H9 (cell line): ENCODE measurements around the gene ATP5MC3. TPM values are rescaled to one million over a fixed set of nuclear protein-coding genes. Genes with fewer than 3 reads are reported as not detected.

Source experiments
- DNase-seq: peaks from one replicate; pipeline ENCODE4 v3.0.0-alpha.2; 2017
- H2AFZ ChIP-seq: one replicate; pipeline ENCODE4 v1.6.1; 2013; ENCODE audit warnings: mild to moderate bottlenecking, low read length, control low read depth, moderate library complexity
- H2AK5ac ChIP-seq: 2 replicates; pipeline ENCODE4 v1.6.1; 2013; ENCODE audit warnings: low read length, control low read depth, mixed read lengths; ENCODE audit not compliant: insufficient read length
- H2BK120ac ChIP-seq: one replicate; pipeline ENCODE4 v1.6.1; 2013; ENCODE audit warnings: low read depth, mild to moderate bottlenecking, low read length, control low read depth, inconsistent platforms; ENCODE audit not compliant: poor library complexity, severe bottlenecking
- H2BK12ac ChIP-seq: 2 replicates; pipeline ENCODE4 v1.6.1; 2013; ENCODE audit warnings: low read length, control low read depth, mixed read lengths, low read depth; ENCODE audit not compliant: insufficient read length
- H2BK15ac ChIP-seq: 2 replicates; pipeline ENCODE4 v1.6.1; 2013; ENCODE audit warnings: low read depth, low read length, control low read depth
- H2BK20ac ChIP-seq: one replicate; pipeline ENCODE4 v1.6.1; 2013; ENCODE audit warnings: low read depth, mild to moderate bottlenecking, low read length, control low read depth, inconsistent platforms; ENCODE audit not compliant: poor library complexity, severe bottlenecking
- H2BK5ac ChIP-seq: 2 replicates; pipeline ENCODE4 v1.6.1; 2013; ENCODE audit warnings: low read length, control low read depth, mixed read lengths; ENCODE audit not compliant: insufficient read length
- H3K14ac ChIP-seq: 2 replicates; pipeline ENCODE4 v1.6.1; 2013; ENCODE audit warnings: low read length, control low read depth; ENCODE audit not compliant: insufficient read depth
- H3K18ac ChIP-seq: 2 replicates; pipeline ENCODE4 v1.6.1; 2013; ENCODE audit warnings: low read depth, mild to moderate bottlenecking, mixed read lengths, low read length, control low read depth; ENCODE audit not compliant: insufficient read length
- H3K23ac ChIP-seq: 2 replicates; pipeline ENCODE4 v1.6.1; 2013; ENCODE audit warnings: low read length, control low read depth, mixed read lengths, low read depth; ENCODE audit not compliant: insufficient read length
- H3K23me2 ChIP-seq: 2 replicates; pipeline ENCODE4 v1.6.1; 2013; ENCODE audit warnings: low read depth, mild to moderate bottlenecking, mixed read lengths, low read length, control low read depth; ENCODE audit not compliant: insufficient read length, poor library complexity, severe bottlenecking
- H3K27ac ChIP-seq: 2 replicates; pipeline ENCODE4 v1.5.1; 2013; ENCODE audit warnings: low read length, control low read depth, mixed read lengths, low read depth; ENCODE audit not compliant: insufficient read length
- H3K27me3 ChIP-seq: 2 replicates; pipeline ENCODE4 v1.6.1; 2013; ENCODE audit warnings: low read length, control low read depth, inconsistent platforms; ENCODE audit not compliant: insufficient read depth
- H3K4ac ChIP-seq: 2 replicates; pipeline ENCODE4 v1.6.1; 2013; ENCODE audit warnings: low read depth, mild to moderate bottlenecking, control low read depth, inconsistent platforms, low read length, moderate library complexity
- H3K4me1 ChIP-seq: 2 replicates; pipeline ENCODE4 v1.6.1; 2013; ENCODE audit warnings: low read length, control low read depth, inconsistent platforms; ENCODE audit not compliant: insufficient read depth
- H3K4me2 ChIP-seq: 2 replicates; pipeline ENCODE4 v1.6.1; 2013; ENCODE audit warnings: low read length, control low read depth, mixed read lengths; ENCODE audit not compliant: insufficient read length, insufficient read depth
- H3K56ac ChIP-seq: 2 replicates; pipeline ENCODE4 v1.6.1; 2013; ENCODE audit warnings: low read depth, mild to moderate bottlenecking, mixed read lengths, low read length, control low read depth; ENCODE audit not compliant: insufficient read length
- H3K79me1 ChIP-seq: 2 replicates; pipeline ENCODE4 v1.6.1; 2013; ENCODE audit warnings: low read depth, mild to moderate bottlenecking, moderate library complexity, low read length, control low read depth, inconsistent platforms; ENCODE audit not compliant: insufficient read depth, poor library complexity, severe bottlenecking
- H3K79me2 ChIP-seq: 2 replicates; pipeline ENCODE4 v1.6.1; 2013; ENCODE audit warnings: low read length, control low read depth, inconsistent platforms; ENCODE audit not compliant: insufficient read depth
- H3K9ac ChIP-seq: 2 replicates; pipeline ENCODE4 v1.6.1; 2013; ENCODE audit warnings: low read length, control low read depth, mixed read lengths; ENCODE audit not compliant: insufficient read length; ENCODE audit errors: extremely low read depth
- H3K9me3 ChIP-seq: one replicate; pipeline ENCODE4 v1.6.1; 2013; ENCODE audit warnings: low read depth, low read length, inconsistent platforms; ENCODE audit not compliant: control insufficient read depth
- H3T11ph ChIP-seq: one replicate; pipeline ENCODE4 v1.6.1; 2013; ENCODE audit warnings: mild to moderate bottlenecking, low read length, control low read depth, inconsistent platforms
- H4K20me1 ChIP-seq: one replicate; pipeline ENCODE4 v1.6.1; 2013; ENCODE audit not compliant: control insufficient read depth, insufficient read length, insufficient read depth
- H4K5ac ChIP-seq: 2 replicates; pipeline ENCODE4 v1.6.1; 2013; ENCODE audit warnings: low read depth, mild to moderate bottlenecking, mixed read lengths, low read length, control low read depth; ENCODE audit not compliant: insufficient read length
- H4K8ac ChIP-seq: replicated peaks from 2 replicates; pipeline ENCODE4 v1.6.1; 2013; ENCODE audit warnings: low read length, control low read depth, mixed read lengths, low read depth; ENCODE audit not compliant: insufficient read length
- H4K91ac ChIP-seq: 2 replicates; pipeline ENCODE4 v1.6.1; 2013; ENCODE audit warnings: low read depth, mild to moderate bottlenecking, moderate library complexity, mixed read lengths, low read length, control low read depth; ENCODE audit not compliant: insufficient read length
- H3K27ac Mint-ChIP-seq, 3 experiments: 2 replicates in 2 of 3; 3 replicates in 1 of 3; pipeline ENCODE4 v1.8.0; 2020 to 2021; ENCODE audit warnings: mixed read lengths in 3 of 3, mild to moderate bottlenecking in 1 of 3, moderate library complexity in 1 of 3
- H3K27me3 Mint-ChIP-seq: 2 replicates; pipeline ENCODE4 v1.8.0; 2021; ENCODE audit warnings: low read depth, mild to moderate bottlenecking, moderate library complexity, mixed read lengths
- H3K36me3 Mint-ChIP-seq, 3 experiments: 2 replicates in 2 of 3; 3 replicates in 1 of 3; pipeline ENCODE4 v1.8.0; 2020 to 2021; ENCODE audit warnings: low read depth in 3 of 3, mixed read lengths in 3 of 3; ENCODE audit not compliant: insufficient read depth in 1 of 3
- H3K4me1 Mint-ChIP-seq, 2 experiments: 2 replicates each; pipeline ENCODE4 v1.8.0; 2020; ENCODE audit warnings: mixed read lengths in 2 of 2
- H3K4me3 Mint-ChIP-seq, 2 experiments: 2 replicates in 1 of 2; 3 replicates in 1 of 2; pipeline ENCODE4 v1.8.0; 2020 to 2021; ENCODE audit warnings: mild to moderate bottlenecking in 2 of 2, mixed read lengths in 2 of 2, moderate library complexity in 1 of 2
- H3K9me3 Mint-ChIP-seq, 2 experiments: 2 replicates in 1 of 2; 3 replicates in 1 of 2; pipeline ENCODE4 v1.8.0; 2020; ENCODE audit warnings: mild to moderate bottlenecking in 2 of 2, mixed read lengths in 2 of 2, moderate library complexity in 1 of 2
- CTCF ChIP-seq: fragments of 200-600 bp; sonication (generic); conservative IDR thresholded peaks from 3 replicates; pipeline ENCODE4 v1.8.0; 2021; ENCODE audit warnings: antibody characterized with exemption, mild to moderate bottlenecking
- WGBS: extraction: QIAGEN DNeasy Blood & Tissue Kit; methylation state at CpG from one replicate; pipeline ENCODE4 v1.1.7; 2013; ENCODE audit warnings: missing lambda C conversion rate, low lambda C conversion rate, mixed read lengths; ENCODE audit not compliant: insufficient read length; ENCODE audit errors: extremely low coverage; 5-methylcytosine and 5-hydroxymethylcytosine counted together
- total RNA-seq: library from RNA; stranded (reverse); gene quantifications from 2 replicates; pipeline ENCODE4 v1.2.1, GENCODE V29; 2021

The ATP5MC3 gene
- total RNA-seq, 1 experiment from 2014 or later = 326 TPM

- Mint-ChIP-seq H3K9me3 (no peaks in the 10 kb centered on the region; a peak in 1 of 5 replicates), H3K27me3 (no peaks in the 10 kb centered on the region), H3K4me3 (peak overlapping the region; percentile 99 to 100), H3K4me1 (peaks cover 13 to 19% of the 10 kb centered on the region in 2 experiments), H3K36me3 (peaks cover 0 to 7% (median 3%) of the 10 kb centered on the region in 3 experiments; a peak in 6 of 7 replicates), H3K27ac (peak overlapping the region; percentile 90 to 100 (median 97))
- Histone ChIP-seq H3K4ac (no peak overlapping the region), H4K8ac (no peak overlapping the region), H3K23me2 (no peaks in the 10 kb centered on the region), H3K14ac (peak overlapping the region; percentile 94; the same call in 1 of the 2 replicates), H3K9ac (peak overlapping the region; percentile 92), H2AK5ac (no peak overlapping the region), H4K20me1 (no peaks in the 10 kb centered on the region), H3T11ph (no peak overlapping the region), H3K9me3 (no peaks in the 10 kb centered on the region), H3K79me1 (peaks cover 5% of the 10 kb centered on the region), H3K18ac (peak overlapping the region; percentile 80), H2BK120ac (no peak overlapping the region), H2AFZ (no peak overlapping the region), H3K4me2 (peak overlapping the region; percentile 51), H3K27me3 (no peaks in the 10 kb centered on the region), H4K5ac (no peak overlapping the region), H2BK5ac (no peak overlapping the region), H4K91ac (no peak overlapping the region), H2BK12ac (no peak overlapping the region), H3K4me1 (no peaks in the 10 kb centered on the region), H3K23ac (no peak overlapping the region), H2BK20ac (no peak overlapping the region), H3K56ac (no peak overlapping the region), H3K79me2 (peaks cover 20% of the 10 kb centered on the region; the same call in 1 of the 2 replicates), H2BK15ac (no peak overlapping the region), H3K27ac (no peak overlapping the region)
- no peak for DNase-seq
- no peak for TF ChIP-seq CTCF
- WGBS = no CpG with 5 or more reads among the region's 11 CpGs
These were observed 13.0 kb downstream of the ATP5MC3 start for GRCh38 chr2:175168564-175168945.
